Testis (tissue), 2 donors: ENCODE results near the gene MACROH2A1.

ENCODE experiments used
- CTCF ChIP-seq, 3 experiments: fragments of 450-650 bp in 2 of 3; fragments of 200-600 bp in 1 of 3; sonication (generic) in 1 of 3; IDR thresholded peaks; one replicate each; pipeline ENCODE4 v1.5.1; 2016 to 2019; ENCODE audit warnings: antibody characterized with exemption in 3 of 3, mild to moderate bottlenecking in 2 of 3, moderate library complexity in 1 of 3
- POLR2A ChIP-seq: fragments of 450-650 bp; IDR thresholded peaks from one replicate; pipeline ENCODE4 v1.6.1; 2017; ENCODE audit warnings: antibody characterized with exemption, mild to moderate bottlenecking, moderate library complexity

GRCh38 chr5:135310328-135310989 lies 88.6 kb downstream of the MACROH2A1 start:
- TF ChIP-seq CTCF (IDR thresholded peaks at IDR 0.05) (no peak), POLR2A (no peak)
